Uterus (tissue), 2 donors: ENCODE results near the gene RASAL2.

ENCODE experiments used
- POLR2A ChIP-seq, 2 donors: fragments of 450-650 bp; IDR thresholded peaks; one replicate each; pipeline ENCODE4 v1.6.1; 2016; ENCODE audit warnings: antibody characterized with exemption in 2 of 2, mild to moderate bottlenecking in 1 of 2, moderate library complexity in 1 of 2
- TF ChIP-seq, protein P1 (sequence below), 4 experiments: fragments of 200-600 bp in 2 of 4; fragments of 450-650 bp in 2 of 4; sonication (generic) in 2 of 4; IDR thresholded peaks; one replicate each; pipeline ENCODE4 v1.5.1; 2016 to 2019; ENCODE audit warnings: antibody characterized with exemption in 4 of 4, mild to moderate bottlenecking in 2 of 4, moderate library complexity in 1 of 4

DNA sequence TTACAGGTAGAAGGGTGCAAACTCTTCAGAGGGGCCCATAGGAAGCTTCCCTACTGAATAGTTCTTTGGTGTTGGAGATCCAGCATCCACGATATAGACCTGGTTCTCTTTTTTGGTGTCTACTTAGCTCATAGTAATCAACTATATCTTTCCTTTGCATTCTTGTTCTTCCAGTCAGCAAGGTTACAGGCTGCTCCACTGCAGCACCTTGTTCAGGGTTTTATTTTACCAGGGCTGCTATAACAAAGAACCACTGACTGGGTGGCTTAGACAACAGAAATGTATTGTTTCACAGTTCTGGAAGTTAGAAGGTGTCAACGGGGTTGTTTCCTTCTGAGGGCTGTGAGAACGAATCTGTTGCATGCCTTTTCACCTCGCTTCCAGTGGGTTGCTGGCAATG lies 266.5 kb downstream of the RASAL2 start:
- TF ChIP-seq, protein P1, sequence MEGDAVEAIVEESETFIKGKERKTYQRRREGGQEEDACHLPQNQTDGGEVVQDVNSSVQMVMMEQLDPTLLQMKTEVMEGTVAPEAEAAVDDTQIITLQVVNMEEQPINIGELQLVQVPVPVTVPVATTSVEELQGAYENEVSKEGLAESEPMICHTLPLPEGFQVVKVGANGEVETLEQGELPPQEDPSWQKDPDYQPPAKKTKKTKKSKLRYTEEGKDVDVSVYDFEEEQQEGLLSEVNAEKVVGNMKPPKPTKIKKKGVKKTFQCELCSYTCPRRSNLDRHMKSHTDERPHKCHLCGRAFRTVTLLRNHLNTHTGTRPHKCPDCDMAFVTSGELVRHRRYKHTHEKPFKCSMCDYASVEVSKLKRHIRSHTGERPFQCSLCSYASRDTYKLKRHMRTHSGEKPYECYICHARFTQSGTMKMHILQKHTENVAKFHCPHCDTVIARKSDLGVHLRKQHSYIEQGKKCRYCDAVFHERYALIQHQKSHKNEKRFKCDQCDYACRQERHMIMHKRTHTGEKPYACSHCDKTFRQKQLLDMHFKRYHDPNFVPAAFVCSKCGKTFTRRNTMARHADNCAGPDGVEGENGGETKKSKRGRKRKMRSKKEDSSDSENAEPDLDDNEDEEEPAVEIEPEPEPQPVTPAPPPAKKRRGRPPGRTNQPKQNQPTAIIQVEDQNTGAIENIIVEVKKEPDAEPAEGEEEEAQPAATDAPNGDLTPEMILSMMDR (IDR thresholded peaks at IDR 0.05), result no peak
- no peak for TF ChIP-seq POLR2A (IDR thresholded peaks at IDR 0.05)
